GM23338 (cell line): ENCODE measurements around the gene CCAR1.

Experiments used
- CREB1 ChIP-seq: fragments of 250-450 bp; sonication (Bioruptor Pico); IDR thresholded peaks from 2 replicates; pipeline ENCODE4 v1.5.0; 2020; ENCODE audit warnings: low read depth, mild to moderate bottlenecking, moderate library complexity
- CTCF ChIP-seq, 2 experiments: fragments of 200-600 bp in 1 of 2; sonication (generic) in 1 of 2; conservative IDR thresholded peaks; 2 replicates each; pipeline versions ENCODE4 v1.5.1 to v1.6.1; 2016 to 2017; ENCODE audit warnings: antibody characterized with exemption in 2 of 2, low read depth in 2 of 2, mild to moderate bottlenecking in 2 of 2, moderate library complexity in 1 of 2
- EZH2 ChIP-seq: fragments of 200-600 bp; sonication (generic); IDR thresholded peaks from one replicate; pipeline ENCODE4 v1.8.0; 2017; ENCODE audit warnings: antibody characterized with exemption, mild to moderate bottlenecking, low read depth; ENCODE audit not compliant: unreplicated experiment
- EZH2phosphoT487 ChIP-seq: fragments of 200-600 bp; sonication (generic); IDR thresholded peaks from one replicate; pipeline ENCODE4 v1.8.1; 2018; ENCODE audit warnings: antibody characterized with exemption; ENCODE audit not compliant: unreplicated experiment
- JUNB ChIP-seq: IDR thresholded peaks from one replicate; pipeline ENCODE4 v1.6.1; 2016; ENCODE audit warnings: antibody characterized with exemption; ENCODE audit not compliant: unreplicated experiment
- NANOG ChIP-seq: IDR thresholded peaks from 2 replicates; pipeline ENCODE4 v1.6.1; 2016; ENCODE audit warnings: antibody characterized with exemption, borderline replicate concordance
- POLR2AphosphoS5 ChIP-seq: IDR thresholded peaks from 2 replicates; pipeline ENCODE4 v1.6.1; 2016; ENCODE audit warnings: antibody characterized with exemption, low read depth
- REST ChIP-seq: IDR thresholded peaks from one replicate; pipeline ENCODE4 v1.6.1; 2018; ENCODE audit warnings: antibody characterized with exemption; ENCODE audit not compliant: unreplicated experiment
- ZNF114 ChIP-seq: fragments of 250-450 bp; sonication (Bioruptor Pico); IDR thresholded peaks from 2 replicates; pipeline ENCODE4 v1.5.0; 2020; ENCODE audit warnings: mild to moderate bottlenecking, moderate library complexity
- ZNF331 ChIP-seq: fragments of 250-450 bp; sonication (Bioruptor Pico); IDR thresholded peaks from 2 replicates; pipeline ENCODE4 v1.5.0; 2020; ENCODE audit warnings: low read depth, mild to moderate bottlenecking, moderate library complexity

- TF ChIP-seq EZH2 (no peak), POLR2AphosphoS5 (no peak), CTCF (conservative IDR thresholded peaks at IDR 0.05; ENCODE audit: low read depth in 2 of 2) (no peak), REST (no peak), ZNF114 (CRISPR knock-in tag) (no peak), CREB1 (CRISPR knock-in tag) (no peak), NANOG (no peak), EZH2phosphoT487 (no peak), JUNB (no peak), ZNF331 (CRISPR knock-in tag) (no peak)
Observed at GRCh38 chr10:68784476-68784875, 63.4 kb downstream of the CCAR1 start.
